DMS153 treated with DMSO at 0.1 percent for 48 hours (cell line): Measurements from ENCODE around the gene KY.

Source experiments
- DNase-seq: peaks from one replicate; lab custom pipeline; 2025; ENCODE audit not compliant: unreplicated experiment; lab: John Stamatoyannopoulos, UW

The KY gene

GRCh38 chr3:134675726-134676256 is 25.0 kb upstream of the KY start:
- no peak for DNase-seq

GRCh38 chr3:134672571-134672970 is 21.7 kb upstream of the KY start:
- no peak for DNase-seq

- DNase-seq: no peak
These were observed 17.1 kb upstream of the KY start for GRCh38 chr3:134667956-134668355.

- no peak for DNase-seq
These were observed 16.6 kb upstream of the KY start for GRCh38 chr3:134667406-134667805.

GRCh38 chr3:134666885-134667284 is 16.1 kb upstream of the KY start:
- no peak for DNase-seq

- no peak for DNase-seq
These were observed 15.6 kb upstream of the KY start for GRCh38 chr3:134666466-134666865.

- DNase-seq: no peak
These were observed 15.2 kb upstream of the KY start for GRCh38 chr3:134666052-134666451.

GRCh38 chr3:134665243-134665642 is 14.4 kb upstream of the KY start:
- DNase-seq: no peak

GRCh38 chr3:134663721-134664456 is 13.1 kb upstream of the KY start:
- no peak for DNase-seq

- DNase-seq: no peak
These were observed 9.2 kb upstream of the KY start for GRCh38 chr3:134660046-134660441.

- no peak for DNase-seq
These were observed 8.7 kb upstream of the KY start for GRCh38 chr3:134659391-134660045.

- DNase-seq: no peak
These were observed 7.7 kb upstream of the KY start for GRCh38 chr3:134658555-134658954.

GRCh38 chr3:134656211-134656800 is 5.5 kb upstream of the KY start:
- DNase-seq: no peak

GRCh38 chr3:134655706-134656105 is 4.9 kb upstream of the KY start:
- DNase-seq: no peak

- no peak for DNase-seq
These were observed 3.2 kb upstream of the KY start for GRCh38 chr3:134654031-134654430.

- no peak for DNase-seq
These were observed 2.2 kb upstream of the KY start for GRCh38 chr3:134652886-134653630.

GRCh38 chr3:134652409-134652831 is 1.6 kb upstream of the KY start:
- peak; percentile 39 for DNase-seq

GRCh38 chr3:134651347-134652041 is 672 bp upstream of the KY start:
- DNase-seq: no peak

- no peak for DNase-seq
These were observed 1.6 kb downstream of the KY start for GRCh38 chr3:134649106-134649705.
